MM.1S (cell line): Measurements from ENCODE around the gene RHOB.

Experiments used
- DNase-seq: peaks from one replicate; pipeline ENCODE4 v3.0.0-alpha.2; 2015
- H2AFZ ChIP-seq: fragments of 300-600 bp; sonication (generic); 2 replicates; pipeline ENCODE4 v1.6.0; 2016; ENCODE audit warnings: antibody characterized with exemption, low read length
- H3F3A ChIP-seq: fragments of 300-600 bp; sonication (generic); 2 replicates; pipeline ENCODE4 v1.6.1; 2016; ENCODE audit warnings: mild to moderate bottlenecking, antibody characterized with exemption, low read length, moderate library complexity, mixed read lengths; ENCODE audit not compliant: insufficient read depth
- H3K27ac ChIP-seq: fragments of 300-600 bp; sonication (generic); 2 replicates; pipeline ENCODE4 v1.5.1; 2016; ENCODE audit warnings: mild to moderate bottlenecking, low read length
- H3K27me3 ChIP-seq: fragments of 300-600 bp; sonication (generic); replicated peaks from 2 replicates; pipeline ENCODE4 v1.6.0; 2016; ENCODE audit warnings: low read length; ENCODE audit not compliant: insufficient read depth
- H3K36me3 ChIP-seq: fragments of 300-600 bp; sonication (generic); replicated peaks from 2 replicates; pipeline ENCODE4 v1.6.1; 2016; ENCODE audit warnings: mild to moderate bottlenecking, low read length, mixed read lengths; ENCODE audit not compliant: insufficient read depth
- H3K4me1 ChIP-seq: fragments of 300-600 bp; sonication (generic); 2 replicates; pipeline ENCODE4 v1.6.1; 2016; ENCODE audit warnings: low read length, mixed read lengths
- H3K4me2 ChIP-seq: fragments of 300-600 bp; sonication (generic); 2 replicates; pipeline ENCODE4 v1.6.0; 2016; ENCODE audit warnings: low read depth, low read length
- H3K4me3 ChIP-seq: fragments of 300-600 bp; sonication (generic); 2 replicates; pipeline ENCODE4 v1.5.1; 2016; ENCODE audit warnings: low read length, mixed read lengths
- H3K79me2 ChIP-seq: fragments of 300-600 bp; sonication (generic); 2 replicates; pipeline ENCODE4 v1.6.1; 2016; ENCODE audit warnings: mixed run types, low read length, mixed read lengths
- H3K9ac ChIP-seq: fragments of 300-600 bp; sonication (generic); 2 replicates; pipeline ENCODE4 v1.6.1; 2016; ENCODE audit warnings: low read length, mixed read lengths
- H3K9me2 ChIP-seq: fragments of 300-600 bp; sonication (generic); replicated peaks from 2 replicates; pipeline ENCODE4 v1.6.1; 2016; ENCODE audit warnings: mild to moderate bottlenecking, low read length, mixed read lengths; ENCODE audit not compliant: insufficient read depth
- H3K9me3 ChIP-seq: fragments of 300-600 bp; sonication (generic); replicated peaks from 2 replicates; pipeline ENCODE4 v1.6.1; 2016; ENCODE audit warnings: mild to moderate bottlenecking, low read length, mixed read lengths; ENCODE audit not compliant: insufficient read depth
- H4K20me1 ChIP-seq: fragments of 300-600 bp; sonication (generic); 2 replicates; pipeline ENCODE4 v1.6.1; 2016; ENCODE audit warnings: mild to moderate bottlenecking, low read length, moderate library complexity, mixed read lengths; ENCODE audit not compliant: insufficient read depth
- EZH2 ChIP-seq: fragments of 300-600 bp; sonication (generic); optimal IDR thresholded peaks from 2 replicates; pipeline ENCODE3; 2017; ENCODE audit warnings: low read depth, mild to moderate bottlenecking, antibody characterized with exemption, low read length, mixed read lengths
- EZH2phosphoT487 ChIP-seq: fragments of 300-600 bp; sonication (generic); IDR thresholded peaks from 2 replicates; pipeline ENCODE4 v1.6.1; 2018; ENCODE audit warnings: antibody characterized with exemption, low read length
- TF ChIP-seq, protein P1 (sequence below): fragments of 300-600 bp; sonication (generic); IDR thresholded peaks from 2 replicates; pipeline ENCODE4 v1.5.1; 2016; ENCODE audit warnings: antibody characterized with exemption, low read length, mixed read lengths

RHOB gene

GRCh38 chr2:20469595-20469994 is 22.7 kb downstream of the RHOB start:
- Histone ChIP-seq H3K27me3 (no peaks in the 10 kb centered on the region), H3K4me1 (no peaks in the 10 kb centered on the region), H3F3A (no peaks in the 10 kb centered on the region), H3K9me3 (no peaks in the 10 kb centered on the region), H3K27ac (no peak overlapping the region), H3K9ac (no peak overlapping the region), H3K4me3 (no peak overlapping the region), H4K20me1 (no peaks in the 10 kb centered on the region), H3K9me2 (no peaks in the 10 kb centered on the region), H3K36me3 (no peaks in the 10 kb centered on the region), H2AFZ (no peak overlapping the region), H3K4me2 (no peak overlapping the region), H3K79me2 (no peaks in the 10 kb centered on the region)
- no peak for DNase-seq
- TF ChIP-seq EZH2phosphoT487 (no peak), EZH2 (no peak)

DNA sequence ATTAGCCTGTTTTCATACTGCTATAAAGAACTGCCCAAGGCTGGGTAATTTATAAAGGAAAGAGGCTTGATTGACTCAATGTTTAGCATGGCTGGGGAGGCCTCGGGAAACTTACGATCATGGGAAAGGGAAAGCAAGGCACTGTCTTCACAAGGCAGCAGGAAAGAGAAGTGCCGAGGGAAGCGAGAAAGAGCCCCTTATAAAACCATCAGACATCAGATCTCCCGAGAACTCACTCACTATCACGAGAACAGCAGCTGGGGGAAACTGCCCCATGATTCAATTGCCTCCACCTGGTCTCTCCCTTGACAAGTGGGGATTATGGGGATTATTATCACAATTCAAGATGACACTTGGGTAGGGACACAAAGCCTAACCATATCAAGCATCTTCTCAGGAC is 23.3 kb downstream of the RHOB start:
- H3F3A ChIP-seq, result no peaks in the 10 kb centered on the region
- no peaks in the 10 kb centered on the region for H3K4me1 ChIP-seq
- no peak for DNase-seq
- no peak overlapping the region for H3K4me2 ChIP-seq
- H3K27ac ChIP-seq, result no peak overlapping the region
- no peak overlapping the region for H2AFZ ChIP-seq
- no peaks in the 10 kb centered on the region for H4K20me1 ChIP-seq
- H3K9me3 ChIP-seq, result no peaks in the 10 kb centered on the region
- no peaks in the 10 kb centered on the region for H3K9me2 ChIP-seq
- H3K4me3 ChIP-seq, result no peak overlapping the region
- H3K27me3 ChIP-seq, result no peaks in the 10 kb centered on the region
- H3K9ac ChIP-seq, result no peak overlapping the region
- H3K36me3 ChIP-seq, result no peaks in the 10 kb centered on the region
- TF ChIP-seq EZH2phosphoT487, result no peak
- TF ChIP-seq, protein P1, sequence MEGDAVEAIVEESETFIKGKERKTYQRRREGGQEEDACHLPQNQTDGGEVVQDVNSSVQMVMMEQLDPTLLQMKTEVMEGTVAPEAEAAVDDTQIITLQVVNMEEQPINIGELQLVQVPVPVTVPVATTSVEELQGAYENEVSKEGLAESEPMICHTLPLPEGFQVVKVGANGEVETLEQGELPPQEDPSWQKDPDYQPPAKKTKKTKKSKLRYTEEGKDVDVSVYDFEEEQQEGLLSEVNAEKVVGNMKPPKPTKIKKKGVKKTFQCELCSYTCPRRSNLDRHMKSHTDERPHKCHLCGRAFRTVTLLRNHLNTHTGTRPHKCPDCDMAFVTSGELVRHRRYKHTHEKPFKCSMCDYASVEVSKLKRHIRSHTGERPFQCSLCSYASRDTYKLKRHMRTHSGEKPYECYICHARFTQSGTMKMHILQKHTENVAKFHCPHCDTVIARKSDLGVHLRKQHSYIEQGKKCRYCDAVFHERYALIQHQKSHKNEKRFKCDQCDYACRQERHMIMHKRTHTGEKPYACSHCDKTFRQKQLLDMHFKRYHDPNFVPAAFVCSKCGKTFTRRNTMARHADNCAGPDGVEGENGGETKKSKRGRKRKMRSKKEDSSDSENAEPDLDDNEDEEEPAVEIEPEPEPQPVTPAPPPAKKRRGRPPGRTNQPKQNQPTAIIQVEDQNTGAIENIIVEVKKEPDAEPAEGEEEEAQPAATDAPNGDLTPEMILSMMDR, result no peak
- TF ChIP-seq EZH2, result no peak
- no peaks in the 10 kb centered on the region for H3K79me2 ChIP-seq

- no peaks in the 10 kb centered on the region for H3K4me1 ChIP-seq
- no peaks in the 10 kb centered on the region for H3K9me3 ChIP-seq
- no peak overlapping the region for H3K9ac ChIP-seq
- no peak for TF ChIP-seq EZH2phosphoT487
- TF ChIP-seq, protein P1, result no peak
- TF ChIP-seq EZH2, result no peak
- H4K20me1 ChIP-seq, result no peaks in the 10 kb centered on the region
- no peak overlapping the region for H3K27ac ChIP-seq
- DNase-seq, result no peak
- no peaks in the 10 kb centered on the region for H3K9me2 ChIP-seq
- H2AFZ ChIP-seq, result no peak overlapping the region
- H3K27me3 ChIP-seq, result no peaks in the 10 kb centered on the region
- no peaks in the 10 kb centered on the region for H3K36me3 ChIP-seq
- no peaks in the 10 kb centered on the region for H3F3A ChIP-seq
- no peaks in the 10 kb centered on the region for H3K79me2 ChIP-seq
- no peak overlapping the region for H3K4me2 ChIP-seq
- H3K4me3 ChIP-seq, result no peak overlapping the region
Measured at GRCh38 chr2:20471148-20471547, 24.3 kb downstream of the RHOB start.

DNA sequence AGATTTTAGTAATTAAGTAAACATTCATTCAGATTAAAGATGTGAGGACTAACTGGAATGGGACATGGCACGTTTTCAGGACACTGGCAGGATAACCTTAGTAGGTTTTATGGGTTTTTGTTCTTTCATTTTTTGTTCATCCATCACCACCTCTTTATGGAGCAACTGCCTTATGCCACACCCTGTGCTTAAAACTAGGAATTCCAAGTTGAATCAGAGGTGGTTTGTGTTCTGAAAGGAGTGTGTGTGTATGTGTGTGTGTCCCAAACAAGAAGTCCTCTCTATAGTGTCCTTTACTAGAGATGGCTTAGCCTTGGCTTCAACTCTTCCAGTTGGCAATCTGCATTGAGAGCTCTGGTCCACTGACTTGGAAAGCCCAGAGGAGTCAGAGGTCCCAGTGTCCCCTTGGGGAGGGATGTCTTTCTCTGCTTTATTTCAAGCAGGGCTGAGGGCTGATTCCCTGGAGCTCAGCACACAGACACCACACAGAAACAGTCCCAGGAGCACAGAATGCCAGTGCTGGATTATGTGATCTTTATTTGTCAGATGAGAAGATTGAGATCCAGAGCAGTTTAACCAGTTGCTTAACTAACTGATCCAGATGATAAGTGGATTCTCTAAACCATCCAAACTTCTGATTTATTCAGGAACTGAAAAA is 25.2 kb downstream of the RHOB start:
- DNase-seq, result no peak
- no peaks in the 10 kb centered on the region for H4K20me1 ChIP-seq
- H3K27ac ChIP-seq, result no peak overlapping the region
- TF ChIP-seq EZH2, result no peak
- TF ChIP-seq, protein P1, result no peak
- TF ChIP-seq EZH2phosphoT487, result no peak
- H3K36me3 ChIP-seq, result no peaks in the 10 kb centered on the region
- no peak overlapping the region for H2AFZ ChIP-seq
- no peaks in the 10 kb centered on the region for H3K79me2 ChIP-seq
- no peaks in the 10 kb centered on the region for H3K27me3 ChIP-seq
- H3K4me1 ChIP-seq, result no peaks in the 10 kb centered on the region
- no peaks in the 10 kb centered on the region for H3K9me3 ChIP-seq
- no peak overlapping the region for H3K4me3 ChIP-seq
- no peaks in the 10 kb centered on the region for H3K9me2 ChIP-seq
- no peaks in the 10 kb centered on the region for H3F3A ChIP-seq
- H3K9ac ChIP-seq, result no peak overlapping the region
- no peak overlapping the region for H3K4me2 ChIP-seq
